HG02678 (cell line): ENCODE measurements around the gene TNRC6C.
"Not testable (repeated sequence)": the region's sequence is repeated elsewhere in the genome, so short reads cannot be mapped to it uniquely, and the experiment has no call there.

Source experiments
- ATAC-seq: cut with Tn5 transposase; IDR thresholded peaks from one replicate; pipeline ENCODE4 v1.9.1; 2021; ENCODE audit warnings: mild to moderate bottlenecking, moderate library complexity; ENCODE audit not compliant: unreplicated experiment

Gene TNRC6C

DNA sequence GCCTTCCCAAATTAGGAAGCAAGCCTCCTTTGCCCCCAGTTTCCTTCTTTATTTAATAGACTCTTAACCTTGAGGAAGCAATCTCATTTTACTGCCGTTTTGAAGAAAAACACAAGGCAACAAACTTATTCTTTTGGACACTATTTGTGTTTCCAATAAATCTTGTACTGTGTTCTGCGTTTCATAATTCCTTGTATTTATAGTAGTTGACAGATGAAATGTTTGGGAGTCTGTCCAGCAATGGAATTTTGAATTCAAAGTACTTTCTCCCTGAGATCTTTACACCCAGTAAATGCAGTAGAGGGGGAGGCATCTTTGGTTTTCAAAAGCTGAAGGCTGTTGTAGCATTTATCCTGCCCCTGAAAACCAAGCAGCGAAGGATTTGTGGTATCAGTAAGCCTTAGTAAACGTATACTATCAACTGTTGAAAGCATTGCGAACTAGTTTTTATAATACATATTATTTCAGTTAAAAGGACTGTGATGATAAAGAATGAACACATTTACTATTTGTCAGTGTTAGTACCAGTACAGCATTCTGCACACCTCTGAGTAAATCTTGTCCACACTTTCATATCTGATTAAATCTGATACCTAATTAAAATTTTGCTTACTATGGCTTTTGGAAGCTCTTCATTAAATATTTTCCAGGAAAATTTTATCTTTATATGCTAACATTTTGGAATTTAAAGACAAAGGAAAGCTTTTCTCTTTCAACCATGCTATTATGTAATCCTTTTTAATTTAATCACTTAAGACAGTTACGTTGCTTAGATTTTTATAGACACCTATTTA lies 83.1 kb downstream of the TNRC6C start:
- ATAC-seq, result no peak

DNA sequence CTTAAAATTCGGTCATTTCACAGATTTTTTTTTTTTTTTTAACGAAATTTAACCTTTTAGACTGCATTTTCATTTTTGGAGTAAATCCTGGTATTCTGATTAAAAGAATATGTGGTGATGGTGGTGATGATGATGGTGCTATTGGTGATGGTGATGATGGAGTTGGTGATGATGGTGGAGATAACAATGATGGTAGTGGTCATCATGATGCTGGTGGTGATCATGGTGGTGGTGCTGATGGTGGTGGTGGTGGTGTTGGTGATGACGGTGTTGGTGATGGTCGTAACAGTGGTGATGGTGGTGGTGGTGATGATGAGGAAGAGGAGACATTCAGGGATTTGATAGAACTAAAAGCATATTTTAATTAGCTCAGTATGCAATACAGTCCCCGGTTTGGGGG lies 84.0 kb downstream of the TNRC6C start:
- ATAC-seq, result no peak

DNA sequence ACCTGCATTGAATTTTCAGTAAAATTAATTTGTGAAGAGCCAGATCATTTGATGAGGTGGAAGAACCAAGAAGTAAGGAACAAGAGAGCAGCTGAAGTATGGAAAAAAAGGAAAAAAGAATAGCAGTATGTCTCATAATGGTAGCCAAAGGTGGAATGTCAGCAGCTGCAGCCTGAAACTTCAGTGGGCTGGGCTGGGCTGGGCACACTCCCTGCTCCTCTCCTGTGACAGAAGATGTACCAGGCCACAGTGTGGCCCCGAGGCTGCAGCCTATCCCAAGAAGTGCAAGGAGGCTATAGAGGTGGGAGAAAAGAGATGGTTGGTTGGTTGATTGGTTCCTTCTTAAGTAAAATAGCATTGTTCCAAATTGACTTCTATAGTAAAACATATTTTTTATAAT lies 84.5 kb downstream of the TNRC6C start:
- ATAC-seq, result no peak

DNA sequence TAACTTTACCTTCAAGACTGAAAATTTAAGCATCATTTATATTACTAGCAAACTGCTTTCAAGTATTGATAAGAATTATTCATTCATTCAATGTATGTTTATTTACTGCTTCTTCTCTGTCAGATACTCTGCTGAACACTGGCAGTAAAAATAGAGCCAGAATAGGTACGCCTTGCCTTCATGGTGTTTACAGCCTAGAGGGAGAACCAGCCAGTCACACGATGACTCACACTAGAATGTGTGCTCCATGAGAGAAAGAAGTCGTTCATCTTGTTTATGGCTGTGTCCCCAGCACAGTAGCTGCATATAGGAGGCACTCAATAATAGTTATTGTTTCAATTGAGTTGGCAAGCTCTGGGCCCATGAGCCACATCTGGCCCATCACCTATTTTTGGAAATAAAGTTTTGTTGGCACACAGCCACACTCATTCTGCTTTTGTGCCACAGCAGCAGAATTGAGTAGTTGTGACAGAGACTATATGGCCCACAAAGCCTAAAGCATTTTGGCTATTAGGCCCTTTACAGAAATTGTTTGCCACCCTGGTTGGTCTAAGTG lies 85.9 kb downstream of the TNRC6C start:
- ATAC-seq, result no peak

DNA sequence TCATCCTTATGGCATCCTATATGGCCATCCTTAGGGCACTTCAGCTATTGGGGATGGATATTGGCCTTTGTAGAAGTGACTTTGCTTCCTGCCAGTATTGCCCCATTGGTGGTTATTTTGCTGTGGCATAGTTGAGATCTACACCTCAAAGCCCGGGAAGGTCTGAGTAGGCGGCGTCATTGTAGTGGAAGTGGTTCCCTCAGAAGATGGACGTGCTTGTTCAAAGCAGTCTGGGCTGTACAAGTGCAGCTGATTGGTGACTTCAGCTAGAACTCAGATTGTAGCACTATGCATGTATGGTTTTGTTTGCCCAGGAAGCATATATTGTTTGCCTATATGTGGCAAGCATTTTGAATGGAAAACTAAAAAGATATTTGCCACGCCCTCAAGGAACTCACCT lies 86.8 kb downstream of the TNRC6C start:
- no peak for ATAC-seq

DNA sequence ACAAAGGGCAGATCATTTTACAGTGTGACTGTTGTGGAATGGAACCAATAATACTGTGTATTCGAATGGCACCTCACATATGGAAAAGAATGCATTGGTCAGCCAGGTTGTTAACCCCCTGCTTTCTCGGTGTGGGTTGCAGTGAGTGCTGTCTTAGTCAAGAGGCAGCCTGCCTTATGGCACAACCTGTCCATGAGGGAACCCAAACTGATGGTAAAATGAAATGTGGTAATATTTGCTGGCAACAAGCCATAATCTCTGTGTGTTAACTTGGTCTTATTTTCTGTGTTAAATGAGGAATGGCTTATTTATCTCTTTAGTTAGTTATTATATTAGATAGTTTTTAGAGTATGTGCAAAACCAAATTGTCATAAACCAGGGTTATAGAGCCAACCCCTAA lies 88.4 kb downstream of the TNRC6C start:
- ATAC-seq, result no peak

DNA sequence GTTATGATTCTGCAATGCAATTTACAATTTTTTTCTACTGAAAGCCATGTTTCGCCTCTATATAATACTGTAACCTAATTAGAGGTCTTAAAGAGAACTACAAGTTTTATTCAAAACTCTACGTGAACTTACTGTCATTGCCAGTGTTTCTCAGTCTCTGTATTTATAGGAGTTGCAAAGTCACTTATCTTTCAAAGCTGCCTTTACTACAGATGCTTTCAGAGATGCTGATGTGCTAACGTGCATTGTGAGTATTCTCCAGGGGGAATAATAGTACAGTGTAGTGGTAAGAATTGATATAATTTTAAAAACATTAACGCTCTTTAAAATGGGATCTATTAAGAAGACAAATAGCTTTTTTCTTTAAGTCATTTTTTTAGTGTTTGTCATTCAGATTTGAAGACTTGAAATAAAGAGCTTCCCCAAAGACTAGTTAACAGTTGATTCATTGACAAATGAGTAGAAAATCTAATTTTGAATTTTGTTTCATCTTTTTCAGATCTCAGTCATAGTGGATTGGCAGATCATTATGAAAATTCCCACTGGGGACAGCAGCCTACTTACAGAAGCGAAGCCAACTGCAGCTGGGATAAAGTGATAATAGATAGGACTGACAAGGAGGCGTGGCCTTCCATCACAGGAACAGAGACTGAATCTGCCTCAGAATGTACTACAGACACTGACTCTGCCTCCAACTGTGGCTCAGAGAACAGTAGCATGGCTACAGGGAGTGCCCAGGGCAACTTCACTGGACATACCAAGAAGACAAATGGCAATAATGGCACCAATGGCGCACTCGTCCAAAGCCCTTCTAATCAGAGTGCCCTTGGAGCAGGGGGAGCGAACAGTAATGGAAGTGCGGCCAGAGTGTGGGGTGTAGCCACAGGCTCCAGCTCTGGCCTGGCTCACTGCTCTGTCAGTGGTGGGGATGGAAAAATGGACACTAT lies 90.1 kb downstream of the TNRC6C start:
- no peak for ATAC-seq

DNA sequence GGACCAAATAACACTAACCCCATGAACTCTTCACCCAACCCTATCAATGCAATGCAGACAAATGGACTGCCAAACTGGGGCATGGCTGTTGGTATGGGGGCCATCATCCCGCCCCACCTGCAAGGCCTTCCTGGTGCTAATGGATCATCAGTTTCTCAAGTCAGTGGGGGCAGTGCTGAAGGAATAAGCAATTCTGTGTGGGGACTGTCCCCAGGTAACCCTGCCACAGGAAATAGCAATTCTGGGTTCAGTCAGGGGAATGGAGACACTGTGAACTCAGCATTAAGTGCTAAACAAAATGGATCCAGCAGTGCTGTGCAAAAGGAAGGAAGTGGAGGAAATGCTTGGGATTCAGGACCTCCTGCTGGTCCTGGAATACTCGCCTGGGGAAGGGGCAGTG lies 91.1 kb downstream of the TNRC6C start:
- no peak for ATAC-seq

DNA sequence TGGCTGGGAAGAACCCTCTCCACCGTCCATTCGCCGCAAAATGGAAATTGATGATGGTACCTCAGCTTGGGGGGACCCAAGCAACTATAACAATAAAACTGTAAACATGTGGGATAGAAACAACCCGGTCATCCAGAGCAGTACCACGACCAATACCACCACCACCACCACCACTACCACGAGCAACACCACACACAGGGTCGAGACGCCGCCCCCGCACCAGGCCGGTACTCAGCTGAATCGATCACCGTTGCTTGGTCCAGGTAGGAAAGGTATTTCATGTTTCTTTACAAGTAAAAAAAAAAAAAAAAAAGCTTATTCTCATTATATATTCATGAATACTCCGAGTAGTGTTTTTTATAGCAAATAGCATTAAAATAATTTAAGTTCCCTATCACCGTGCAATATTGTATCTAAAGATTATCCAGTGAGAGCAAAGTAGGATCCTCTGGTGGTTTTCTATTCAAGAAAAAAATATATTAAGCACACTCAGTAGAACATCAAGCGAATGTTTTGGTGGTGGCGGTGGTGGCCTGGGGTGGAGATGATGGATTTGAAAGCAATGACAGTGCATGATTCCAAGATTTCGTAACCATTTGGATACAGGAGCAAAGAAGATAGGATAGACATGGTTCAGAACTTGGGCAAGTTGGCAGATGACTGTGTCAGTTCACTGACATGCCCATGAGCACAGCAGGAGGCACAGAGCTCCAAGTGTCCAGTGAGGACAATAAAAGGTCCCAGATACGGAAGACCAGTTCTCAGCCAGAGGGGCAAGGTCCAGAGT lies 92.9 kb downstream of the TNRC6C start:
- ATAC-seq, result no peak

DNA sequence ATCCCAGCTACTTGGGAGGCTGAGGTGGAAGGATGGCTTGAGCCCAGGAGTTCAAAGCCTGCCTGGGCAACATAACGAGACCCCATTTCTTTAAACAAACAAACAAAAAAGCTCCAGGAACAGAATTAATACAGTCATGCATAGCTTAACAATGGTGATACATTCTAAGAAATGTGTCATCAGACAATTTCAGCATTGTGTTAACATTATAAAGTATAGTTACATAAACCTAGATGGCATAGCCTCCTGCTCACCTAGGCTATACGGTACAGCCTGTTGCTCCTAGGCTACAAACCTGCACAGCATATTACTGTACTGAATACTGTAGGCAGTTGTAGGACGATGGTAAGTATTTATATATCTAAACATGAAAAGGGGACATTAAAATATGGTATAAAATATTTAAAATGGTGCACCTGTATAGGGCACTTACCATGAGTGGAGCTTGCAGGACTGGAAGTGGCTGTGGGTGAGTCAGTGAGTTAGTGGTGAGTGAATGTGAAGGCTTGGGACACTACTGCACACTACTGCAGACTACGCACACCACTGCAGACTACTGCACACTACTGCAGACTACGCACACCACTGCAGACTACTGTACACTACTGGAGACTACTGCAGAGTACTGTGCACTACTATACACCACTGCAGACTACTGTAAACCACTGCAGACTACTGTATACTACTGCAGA lies 95.4 kb downstream of the TNRC6C start:
- ATAC-seq, result no peak

DNA sequence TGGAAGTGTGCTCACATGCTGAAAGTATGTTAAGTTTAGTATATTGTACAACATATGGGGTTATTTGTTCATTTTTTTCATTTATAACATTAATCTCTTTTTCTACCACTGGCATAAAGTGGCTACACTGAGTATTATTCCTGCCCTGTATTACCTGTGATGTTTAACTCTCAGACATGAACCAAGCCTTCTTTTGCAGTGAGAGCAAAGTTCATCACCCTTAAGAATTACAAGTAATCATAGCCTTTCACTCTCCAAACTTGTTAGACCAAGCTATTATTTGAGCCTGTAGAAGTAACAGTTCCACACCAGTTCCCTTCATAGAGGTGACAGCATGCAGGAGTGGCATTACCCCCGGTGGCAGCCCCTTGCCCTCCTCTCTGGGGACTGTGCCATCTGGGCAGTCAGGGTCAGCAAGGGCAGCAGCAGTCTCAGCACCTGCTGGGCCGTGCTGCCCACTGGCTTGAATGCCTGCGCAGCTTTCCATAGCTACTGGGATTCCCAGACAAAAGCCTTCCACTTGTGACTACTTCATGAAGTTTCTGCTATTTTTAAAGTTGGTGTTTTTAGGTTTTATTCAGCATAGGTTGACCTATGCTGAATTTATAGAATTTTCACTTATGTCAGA lies 98.7 kb downstream of the TNRC6C start:
- no peak for ATAC-seq

DNA sequence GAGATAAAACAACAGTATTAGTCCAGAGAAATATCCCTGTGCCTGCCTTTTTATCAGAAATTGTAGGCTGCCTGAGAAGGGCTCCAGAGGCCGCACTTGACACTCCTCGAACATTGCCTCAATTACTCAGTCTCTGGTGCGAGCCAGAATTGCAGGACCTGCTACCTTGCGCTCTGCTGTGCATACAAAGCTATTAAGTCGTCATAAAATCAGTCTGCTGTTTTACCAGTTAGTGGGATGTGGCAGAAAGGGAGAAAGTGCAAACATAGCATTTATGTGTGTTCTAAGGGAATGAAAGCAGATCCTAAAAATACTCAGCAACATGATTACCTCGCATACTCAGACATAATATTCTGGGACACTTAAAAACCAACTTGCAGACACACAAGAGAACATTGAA lies 99.5 kb downstream of the TNRC6C start:
- no peak for ATAC-seq

DNA sequence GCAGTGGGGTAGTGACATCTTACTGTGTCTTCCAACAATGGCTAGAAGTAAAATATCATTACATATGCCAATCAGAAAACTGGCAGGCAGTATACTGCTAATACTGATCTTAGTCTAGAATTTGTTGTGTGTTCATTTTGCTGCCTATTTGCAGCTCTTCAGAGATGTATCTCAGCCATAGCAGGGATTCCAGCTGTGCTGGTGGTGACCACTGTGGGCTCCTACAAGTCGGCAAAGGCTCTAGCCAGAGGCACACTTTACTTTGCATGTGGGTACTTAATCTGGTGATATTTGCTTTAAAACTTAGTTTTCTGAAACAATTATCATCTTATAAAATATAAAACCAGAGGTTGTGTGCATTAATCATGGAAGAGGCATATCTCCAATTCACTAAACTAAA lies 100.1 kb downstream of the TNRC6C start:
- ATAC-seq, result no peak

DNA sequence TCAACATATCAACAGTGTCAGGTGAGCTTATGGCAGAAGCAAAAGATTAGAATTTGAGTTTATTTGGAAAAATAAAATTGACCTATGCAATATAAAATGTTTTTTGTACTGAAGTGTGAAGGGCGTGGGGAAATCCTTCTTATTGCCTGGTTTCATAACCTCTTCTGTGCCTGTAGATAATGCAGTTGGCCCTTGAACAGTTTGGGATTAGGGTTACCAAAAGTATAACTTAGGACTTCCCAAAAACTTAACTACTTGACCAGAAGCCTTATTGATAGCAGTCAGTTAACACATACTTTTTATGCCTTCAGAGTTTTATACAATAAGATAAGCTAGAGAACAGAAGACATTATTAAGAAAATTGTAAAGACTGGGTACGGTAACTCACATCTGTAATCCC lies 104.1 kb downstream of the TNRC6C start:
- no peak for ATAC-seq

DNA sequence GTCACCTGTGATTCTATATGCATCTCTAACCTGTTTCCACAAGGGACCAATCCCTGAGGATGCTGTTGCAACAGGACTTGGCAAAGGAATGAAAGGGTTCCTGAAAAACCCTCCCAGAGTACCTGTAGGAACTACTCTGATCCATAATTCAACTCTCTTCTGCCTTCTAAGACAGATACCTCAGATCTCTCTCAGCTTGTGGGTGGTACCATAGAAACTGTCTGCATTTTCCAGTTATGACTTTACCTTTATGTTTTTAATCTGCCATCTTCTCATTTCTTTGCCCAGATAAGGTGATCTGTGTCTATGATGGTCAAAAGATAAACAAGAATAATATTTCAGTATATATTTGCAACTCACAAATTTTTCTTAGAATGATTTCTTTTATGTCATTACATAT lies 105.0 kb downstream of the TNRC6C start:
- no peak for ATAC-seq

DNA sequence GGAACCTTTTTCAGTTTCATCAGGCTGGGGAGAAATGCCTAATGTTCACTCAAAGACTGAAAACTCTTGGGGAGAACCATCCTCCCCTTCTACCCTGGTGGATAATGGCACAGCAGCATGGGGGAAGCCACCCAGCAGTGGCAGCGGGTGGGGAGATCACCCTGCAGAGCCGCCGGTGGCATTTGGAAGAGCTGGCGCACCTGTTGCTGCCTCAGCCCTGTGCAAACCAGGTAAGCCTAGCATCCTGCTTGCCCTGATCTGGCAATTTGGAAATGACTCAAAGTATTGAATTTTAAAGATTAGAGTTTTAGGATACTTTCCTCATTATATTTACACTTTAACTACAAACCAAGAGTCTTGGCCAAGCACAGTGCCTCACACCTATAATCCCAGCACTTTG lies 106.2 kb downstream of the TNRC6C start:
- no peak for ATAC-seq

DNA sequence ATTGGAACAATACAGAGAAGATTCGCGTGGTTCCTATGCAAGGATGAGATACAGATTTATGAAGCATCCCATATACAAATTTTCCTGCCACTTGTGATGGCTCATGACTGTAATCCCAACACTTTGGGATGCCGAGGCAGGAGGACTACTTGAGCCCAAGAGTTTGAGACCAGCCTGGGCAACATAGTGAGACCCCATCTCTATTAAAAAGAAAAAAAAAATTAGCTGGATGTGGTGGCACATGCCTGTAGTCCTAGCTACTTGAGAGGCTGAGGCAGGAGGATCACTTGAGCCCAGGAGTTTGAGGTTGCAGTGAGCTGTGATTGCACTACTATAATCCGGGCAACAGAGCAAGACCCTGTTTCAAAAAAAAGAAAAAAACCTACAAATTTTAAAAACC lies 108.5 kb downstream of the TNRC6C start:
- not testable (repeated sequence) for ATAC-seq

DNA sequence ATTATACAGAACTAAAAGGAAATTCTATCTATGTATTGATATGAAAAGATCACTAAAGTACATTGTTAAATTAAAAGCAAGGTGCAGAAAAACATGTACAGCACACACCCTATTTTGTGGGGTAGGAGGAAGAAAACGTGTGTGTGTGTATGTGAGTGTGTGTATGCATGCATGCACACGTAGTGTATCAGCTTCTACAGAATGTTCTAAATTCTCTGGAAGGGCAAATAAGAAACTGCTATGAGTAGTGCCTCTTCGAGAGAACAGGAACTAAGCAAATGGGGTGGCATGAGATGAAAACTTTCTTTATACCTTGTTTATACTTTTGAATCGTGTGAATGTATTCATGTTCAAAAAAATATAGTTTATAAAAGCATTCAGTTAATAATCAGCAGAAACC lies 111.2 kb downstream of the TNRC6C start:
- ATAC-seq, result no peak

DNA sequence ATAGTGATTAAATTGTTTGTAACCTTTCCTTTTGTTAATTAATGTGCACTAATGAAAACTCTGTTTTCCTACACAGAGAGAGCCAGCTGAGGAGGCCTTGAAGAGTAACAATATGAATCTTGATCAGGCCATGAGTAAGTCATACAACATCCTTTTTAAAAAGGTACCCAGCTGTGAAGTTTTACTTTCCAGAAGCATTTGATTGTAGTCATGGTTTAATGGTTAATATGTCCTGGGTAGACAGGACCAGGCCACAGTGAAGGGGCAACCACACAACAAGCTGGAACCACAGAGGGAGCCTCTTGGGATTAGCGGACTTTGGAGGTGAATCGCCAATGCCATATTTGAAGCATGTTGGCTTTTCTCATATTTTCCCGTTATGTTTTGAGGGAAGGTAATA lies 114.5 kb downstream of the TNRC6C start:
- ATAC-seq, result no peak

DNA sequence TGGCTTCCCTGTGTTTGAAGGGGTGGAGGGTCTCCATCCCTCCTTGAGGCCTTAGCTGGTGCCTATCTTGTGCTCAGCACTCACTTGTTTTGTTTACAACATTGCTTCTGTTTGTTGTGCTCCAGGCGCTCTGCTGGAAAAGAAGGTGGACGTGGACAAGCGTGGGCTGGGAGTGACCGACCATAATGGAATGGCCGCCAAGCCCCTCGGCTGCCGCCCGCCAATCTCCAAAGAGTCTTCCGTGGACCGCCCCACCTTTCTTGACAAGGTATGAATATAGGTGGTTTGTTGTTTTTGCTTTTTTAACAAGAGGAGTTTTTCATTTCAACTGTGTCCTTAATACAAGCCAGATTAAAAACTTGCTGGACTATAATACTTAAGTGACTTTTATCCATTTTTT lies 116.5 kb downstream of the TNRC6C start:
- no peak for ATAC-seq
